ENCODE results near the gene TRIM10. TPM values are rescaled to one million over a fixed set of nuclear protein-coding genes. Genes with fewer than 3 reads are reported as not detected.

TRIM10 gene
- total RNA-seq, 1 experiment from 2014 or later = 0.95 TPM

- H3K9me3 ChIP-seq = no peaks in the 10 kb centered on the region
- Mint-ChIP-seq H3K4me3 (ENCODE audit: unreplicated experiment) (peak overlapping the region; percentile 89), H3K27ac (ENCODE audit: unreplicated experiment) (peak overlapping the region; percentile 75), H3K36me3 (ENCODE audit: insufficient read depth, unreplicated experiment) (no peaks in the 10 kb centered on the region), H3K4me1 (ENCODE audit: low read depth, unreplicated experiment) (peaks cover 27% of the 10 kb centered on the region), H3K9me3 (ENCODE audit: unreplicated experiment) (no peaks in the 10 kb centered on the region), H3K27me3 (ENCODE audit: insufficient read depth, unreplicated experiment) (no peaks in the 10 kb centered on the region)
- BruUV-seq (replicated peaks) = TSS peak; percentile 16
- ChIA-PET POLR2A (interaction anchor here (1.0 to 1.5 kb wide), 2 partner anchors 28 to 42 kb away, joined by 3 read pairs; partner anchors contain the start of gene POLR1H), CTCF (interaction anchor here (0.7 to 5.9 kb wide), 16 partner anchors 9 to 635 kb away, joined by 3 to 236 read pairs (median 6); partner anchors contain the start of genes POLR1H, PPP1R11, TRIM15 and TRIM26)
- DNase-seq = peak; percentile 88
- H3K4me1 ChIP-seq = peaks cover 21% of the 10 kb centered on the region
- no peaks in the 10 kb centered on the region for H3K36me3 ChIP-seq (ENCODE audit: control insufficient read depth, insufficient read depth, low read length)
- no peaks in the 10 kb centered on the region for H3K27me3 ChIP-seq (replicated peaks; ENCODE audit: control insufficient read depth, insufficient read depth, low read length)
- TF ChIP-seq CTCF (IDR thresholded peaks at IDR 0.05; ENCODE audit: insufficient read depth in 1 of 2, low read depth in 1 of 2, low read length in 1 of 2, severe bottlenecking in 1 of 2, unreplicated experiment in 1 of 2) = peak; percentile 81 to 87
- peak overlapping the region; percentile 43 for H3K4me3 ChIP-seq (ENCODE audit: low read depth, low read length)
- intact Hi-C loops (cut with micrococcal nuclease; ENCODE audit: unreplicated experiment) = loop anchor here (1.0 to 2.0 kb wide), 5 partner anchors 28 to 67 kb away; partner anchors contain the start of genes POLR1H, RNF39 and TRIM15
Measured at GRCh38 chr6:30102970-30103871, 57.8 kb downstream of the TRIM10 start.

- no peaks in the 10 kb centered on the region for H3K27me3 ChIP-seq (replicated peaks; ENCODE audit: control insufficient read depth, insufficient read depth, low read length)
- peak overlapping the region; percentile 34 for H3K4me3 ChIP-seq (ENCODE audit: low read depth, low read length)
- H3K27ac Mint-ChIP-seq (ENCODE audit: unreplicated experiment) = no peak overlapping the region
- peaks cover 34% of the 10 kb centered on the region for H3K4me1 Mint-ChIP-seq (ENCODE audit: low read depth, unreplicated experiment)
- H3K36me3 Mint-ChIP-seq (ENCODE audit: insufficient read depth, unreplicated experiment) = no peaks in the 10 kb centered on the region
- H3K9me3 Mint-ChIP-seq (ENCODE audit: unreplicated experiment) = no peaks in the 10 kb centered on the region
- BruUV-seq (replicated peaks) = no TSS peak
- ChIA-PET POLR2A (interaction anchor here (0.6 to 1.6 kb wide), 7 partner anchors 27 to 224 kb away, joined by 3 to 8 read pairs (median 3); partner anchors contain the start of genes POLR1H, PPP1R11, TRIM26 and TRIM39), CTCF (interaction anchor here (0.9 to 5.9 kb wide), 15 partner anchors 8 to 453 kb away, joined by 3 to 236 read pairs (median 5); partner anchors contain the start of genes POLR1H, PPP1R11, RNF39 and TRIM15)
- H3K4me1 ChIP-seq = peaks cover 28% of the 10 kb centered on the region
- intact Hi-C loops (cut with micrococcal nuclease; ENCODE audit: unreplicated experiment) = loop anchor here (2.0 kb wide), 1 partner anchor 28 kb away; the partner anchor contains the start of gene RNF39
- no peaks in the 10 kb centered on the region for H3K27me3 Mint-ChIP-seq (ENCODE audit: insufficient read depth, unreplicated experiment)
- H3K36me3 ChIP-seq (ENCODE audit: control insufficient read depth, insufficient read depth, low read length) = no peaks in the 10 kb centered on the region
- peak overlapping the region; percentile 89 for H3K4me3 Mint-ChIP-seq (ENCODE audit: unreplicated experiment)
- DNase-seq = no peak
- TF ChIP-seq CTCF (IDR thresholded peaks at IDR 0.05; ENCODE audit: insufficient read depth in 1 of 2, low read depth in 1 of 2, low read length in 1 of 2, severe bottlenecking in 1 of 2, unreplicated experiment in 1 of 2) = no peak
- H3K9me3 ChIP-seq = no peaks in the 10 kb centered on the region
Measured at GRCh38 chr6:30102414-30102969, 58.5 kb downstream of the TRIM10 start.

Other genes with a start within 250 kb of the TRIM10 start
- gene HLA-A, start 218.7 kb downstream of the TRIM10 start, total RNA-seq (2022) = 192 and 198 TPM in 2 replicates
- 26.1 and 27.6 TPM in 2 replicates for gene POLR1H, start 99.9 kb downstream of the TRIM10 start, total RNA-seq (2022)
- gene PPP1R11, start 94.0 kb downstream of the TRIM10 start, total RNA-seq (2022) = 35.5 and 35.6 TPM in 2 replicates
- 0.23 and 0.37 TPM in 2 replicates for gene RNF39, start 85.4 kb downstream of the TRIM10 start, total RNA-seq (2022)
- gene TRIM31, start 48.1 kb downstream of the TRIM10 start, total RNA-seq (2022) = 0.70 and 0.74 TPM in 2 replicates
- gene TRIM40, start 25.1 kb downstream of the TRIM10 start, total RNA-seq (2022) = not detected in 2 replicates
- 5.2 and 6.9 TPM in 2 replicates for gene TRIM15, start 2.3 kb upstream of the TRIM10 start, total RNA-seq (2022)
- gene TRIM26, start 52.2 kb upstream of the TRIM10 start, total RNA-seq (2022) = 48.1 and 49.0 TPM in 2 replicates
- 12.7 and 14.5 TPM in 2 replicates for gene TRIM39, start 165.7 kb upstream of the TRIM10 start, total RNA-seq (2022)
- 44.2 and 47.5 TPM in 2 replicates for gene RPP21, start 183.9 kb upstream of the TRIM10 start, total RNA-seq (2022)

Data from Caco-2 (cell line).